IMR-90 (cell line): ENCODE results near the gene PSD2. TPM values are rescaled to one million over a fixed set of nuclear protein-coding genes. Genes with fewer than 3 reads are reported as not detected.
A peak's percentile ranks its signal among the peaks of the same experiment; 100 is the strongest.

Source experiments
- ATAC-seq: fragments of 200-7000 bp; cut with Tn5 transposase; 2 replicates; pipeline ENCODE4 v1.9.1; 2020; ENCODE audit warnings: low read depth, mild to moderate bottlenecking, moderate library complexity
- BruUV-seq: library from RNA; stranded (reverse); fragments of 400-500 nt; replicated peaks from 2 replicates; lab custom pipeline; 2021; lab: Mats Ljungman, UMichigan
- CTCF ChIA-PET: fragments of 300-600 bp; formaldehyde crosslinking; extraction: SDS; loops from one replicate; lab custom pipeline; 2021; ENCODE audit warnings: antibody characterized with exemption; lab: Yijun Ruan, JAX
- POLR2A ChIA-PET: fragments of 300-600 bp; sonication (Branson Sonifier 250); formaldehyde crosslinking; loops from one replicate; lab custom pipeline; 2022; ENCODE audit warnings: antibody characterized with exemption; ENCODE audit not compliant: unreplicated experiment; lab: Charles Lee
- DNase-seq: peaks from one replicate; pipeline ENCODE4 v3.0.0; 2013
- H2AFZ ChIP-seq: replicated peaks from 2 replicates; pipeline ENCODE3; 2013; ENCODE audit warnings: low read length, mild to moderate bottlenecking; ENCODE audit not compliant: poor library complexity
- H2AK5ac ChIP-seq: 2 replicates; pipeline ENCODE4 v1.6.1; 2013; ENCODE audit warnings: low read depth, low read length, inconsistent platforms
- H2AK9ac ChIP-seq: replicated peaks from 2 replicates; pipeline ENCODE3; 2013; ENCODE audit warnings: mild to moderate bottlenecking, low read depth, low read length, moderate library complexity; ENCODE audit not compliant: poor library complexity
- H2BK120ac ChIP-seq: 2 replicates; pipeline ENCODE4 v1.6.1; 2013; ENCODE audit warnings: low read depth, low read length, inconsistent platforms
- H2BK15ac ChIP-seq: 3 replicates; pipeline ENCODE4 v1.6.1; 2013; ENCODE audit warnings: low read depth, low read length, inconsistent platforms
- H2BK20ac ChIP-seq: 2 replicates; pipeline ENCODE4 v1.6.1; 2013; ENCODE audit warnings: low read depth, mild to moderate bottlenecking, inconsistent platforms, low read length, moderate library complexity
- H2BK5ac ChIP-seq: 2 replicates; pipeline ENCODE4 v1.6.1; 2013; ENCODE audit warnings: mild to moderate bottlenecking, low read depth, low read length, inconsistent platforms; ENCODE audit not compliant: poor library complexity, severe bottlenecking
- H3K14ac ChIP-seq: replicated peaks from 2 replicates; pipeline ENCODE4 v1.6.1; 2013; ENCODE audit warnings: low read depth, low read length, inconsistent platforms
- H3K18ac ChIP-seq: 2 replicates; pipeline ENCODE4 v1.6.1; 2013; ENCODE audit warnings: low read depth, low read length, control low read depth
- H3K23ac ChIP-seq: 2 replicates; pipeline ENCODE4 v1.6.1; 2013; ENCODE audit warnings: low read depth, low read length, inconsistent platforms
- H3K27ac ChIP-seq: 2 replicates; pipeline ENCODE4 v1.5.1; 2013; ENCODE audit warnings: mild to moderate bottlenecking, control low read depth, low read length; ENCODE audit not compliant: insufficient read depth
- H3K27me3 ChIP-seq: 2 replicates; pipeline ENCODE4 v1.6.1; 2013; ENCODE audit warnings: low read length; ENCODE audit not compliant: control insufficient read depth, insufficient read depth
- H3K36me3 ChIP-seq: 2 replicates; pipeline ENCODE4 v1.6.1; 2013; ENCODE audit warnings: low read length, mixed read lengths; ENCODE audit not compliant: control insufficient read depth, insufficient read depth
- H3K4ac ChIP-seq: 2 replicates; pipeline ENCODE4 v1.6.1; 2013; ENCODE audit warnings: low read depth, low read length, inconsistent platforms
- H3K4me1 ChIP-seq: 2 replicates; pipeline ENCODE4 v1.6.1; 2013; ENCODE audit warnings: low read length, mixed read lengths; ENCODE audit not compliant: control insufficient read depth, insufficient read depth
- H3K4me2 ChIP-seq: 2 replicates; pipeline ENCODE4 v1.6.1; 2013; ENCODE audit warnings: low read depth, mild to moderate bottlenecking, control low read depth, low read length, moderate library complexity
- H3K4me3 ChIP-seq: 2 replicates; pipeline ENCODE4 v1.5.1; 2013; ENCODE audit warnings: low read depth, mild to moderate bottlenecking, control low read depth, low read length, moderate library complexity; ENCODE audit not compliant: insufficient read depth
- H3K56ac ChIP-seq: 2 replicates; pipeline ENCODE4 v1.6.1; 2013; ENCODE audit warnings: low read length, inconsistent platforms; ENCODE audit not compliant: insufficient read depth; ENCODE audit errors: extremely low read depth
- H3K79me1 ChIP-seq, 2 experiments: 2 replicates each; pipeline ENCODE4 v1.6.1; 2013; ENCODE audit warnings: low read length in 2 of 2, inconsistent platforms in 1 of 2, low read depth in 1 of 2
- H3K9ac ChIP-seq: 2 replicates; pipeline ENCODE4 v1.6.1; 2013; ENCODE audit warnings: low read depth, low read length, control low read depth
- H3K9me1 ChIP-seq: 2 replicates; pipeline ENCODE4 v1.6.1; 2013; ENCODE audit warnings: low read length, inconsistent platforms; ENCODE audit not compliant: insufficient read depth
- H3K9me3 ChIP-seq: 2 replicates; pipeline ENCODE4 v1.6.1; 2013; ENCODE audit warnings: low read length; ENCODE audit not compliant: control insufficient read depth, insufficient read depth
- H4K20me1 ChIP-seq: 2 replicates; pipeline ENCODE4 v1.6.1; 2013; ENCODE audit warnings: low read length, inconsistent platforms; ENCODE audit not compliant: insufficient read depth
- H4K5ac ChIP-seq: 2 replicates; pipeline ENCODE4 v1.6.1; 2013; ENCODE audit warnings: mild to moderate bottlenecking, low read depth, low read length, control low read depth
- H4K8ac ChIP-seq, 2 experiments: 2 replicates each; pipeline ENCODE4 v1.6.1; 2013; ENCODE audit warnings: low read depth in 2 of 2, low read length in 2 of 2, control low read depth in 1 of 2, inconsistent platforms in 1 of 2
- H4K91ac ChIP-seq: 2 replicates; pipeline ENCODE4 v1.6.1; 2013; ENCODE audit warnings: low read depth, low read length, inconsistent platforms; ENCODE audit not compliant: insufficient read depth
- BHLHE40 ChIP-seq: fragments of 150-350 bp; IDR thresholded peaks from 2 replicates; pipeline ENCODE4 v1.6.1; 2016; ENCODE audit warnings: mild to moderate bottlenecking, low read depth, low read length
- MAFK ChIP-seq: IDR thresholded peaks from 2 replicates; pipeline ENCODE4 v1.6.1; 2012; ENCODE audit warnings: low read depth, low read length, improper control_type of control experiment
- MAZ ChIP-seq: IDR thresholded peaks from 2 replicates; pipeline ENCODE4 v1.6.1; 2012; ENCODE audit warnings: low read depth, mild to moderate bottlenecking, low read length, improper control_type of control experiment, moderate library complexity, borderline replicate concordance
- NFE2L2 ChIP-seq: fragments of 150-350 bp; IDR thresholded peaks from 2 replicates; pipeline ENCODE4 v1.6.1; 2016; ENCODE audit warnings: low read depth, mild to moderate bottlenecking, low read length
- SMC3 ChIP-seq: fragments of 150-350 bp; IDR thresholded peaks from 2 replicates; pipeline ENCODE4 v1.6.1; 2016; ENCODE audit warnings: low read depth, mild to moderate bottlenecking, antibody characterized with exemption, low read length, moderate library complexity
- WGBS, 2 experiments: methylation state at CpG; one replicate each; pipeline versions ENCODE4 v1.1.5 to v1.1.7; 2013; ENCODE audit warnings: missing lambda C conversion rate in 2 of 2; ENCODE audit not compliant: insufficient read length in 1 of 2; ENCODE audit errors: extremely low coverage in 2 of 2; 5-methylcytosine and 5-hydroxymethylcytosine counted together
- dilution Hi-C: fragments of 300-500 bp; cut with HindIII; formaldehyde crosslinking; loops from one replicate; pipeline ENCODE4 v1.14.3; 2018; ENCODE audit warnings: low sequenced_read_pairs; ENCODE audit not compliant: unreplicated experiment
- in situ Hi-C: fragments of 300-500 bp; cut with MboI; formaldehyde crosslinking; loops from 3 replicates; pipeline ENCODE4 v1.14.3; 2019; ENCODE audit warnings: low sequenced_read_pairs, inconsistent platforms, mixed read lengths
- intact Hi-C: fragments of 100-400 bp; cut with micrococcal nuclease; formaldehyde crosslinking; loops from 2 replicates; pipeline ENCODE4 v1.10.0; 2022
- polyA plus RNA-seq, 3 experiments: library from polyadenylated mRNA; depleted of rRNA; stranded (reverse); fragments of >200 nt; gene quantifications; 2 replicates each; pipeline ENCODE4 v1.2.3, GENCODE V29; 2012; ENCODE audit warnings: low replicate concordance in 1 of 3
- total RNA-seq: library from RNA; depleted of rRNA; stranded (reverse); fragments of >200 nt; gene quantifications from 2 replicates; pipeline ENCODE4 v1.2.3, GENCODE V29; 2012
- TF ChIP-seq, protein P1 (sequence below): fragments of 150-350 bp; IDR thresholded peaks from 2 replicates; pipeline ENCODE4 v1.6.1; 2017; ENCODE audit warnings: mild to moderate bottlenecking, antibody characterized with exemption, low read length, low read depth
- TF ChIP-seq, protein P2 (sequence below): fragments of 150-350 bp; IDR thresholded peaks from 2 replicates; pipeline ENCODE4 v1.6.1; 2016; ENCODE audit warnings: low read depth, mild to moderate bottlenecking, low read length, moderate library complexity, borderline replicate concordance
- TF ChIP-seq, protein P3 (sequence below): conservative IDR thresholded peaks from 2 replicates; pipeline ENCODE4 v1.5.1; 2012; ENCODE audit warnings: mild to moderate bottlenecking, low read depth, low read length, improper control_type of control experiment

Gene PSD2
- total and polyA plus RNA-seq, 2 of the 4 experiments (the other 2 are of a cell fraction), result 0.05 TPM; not detected in 1

DNA sequence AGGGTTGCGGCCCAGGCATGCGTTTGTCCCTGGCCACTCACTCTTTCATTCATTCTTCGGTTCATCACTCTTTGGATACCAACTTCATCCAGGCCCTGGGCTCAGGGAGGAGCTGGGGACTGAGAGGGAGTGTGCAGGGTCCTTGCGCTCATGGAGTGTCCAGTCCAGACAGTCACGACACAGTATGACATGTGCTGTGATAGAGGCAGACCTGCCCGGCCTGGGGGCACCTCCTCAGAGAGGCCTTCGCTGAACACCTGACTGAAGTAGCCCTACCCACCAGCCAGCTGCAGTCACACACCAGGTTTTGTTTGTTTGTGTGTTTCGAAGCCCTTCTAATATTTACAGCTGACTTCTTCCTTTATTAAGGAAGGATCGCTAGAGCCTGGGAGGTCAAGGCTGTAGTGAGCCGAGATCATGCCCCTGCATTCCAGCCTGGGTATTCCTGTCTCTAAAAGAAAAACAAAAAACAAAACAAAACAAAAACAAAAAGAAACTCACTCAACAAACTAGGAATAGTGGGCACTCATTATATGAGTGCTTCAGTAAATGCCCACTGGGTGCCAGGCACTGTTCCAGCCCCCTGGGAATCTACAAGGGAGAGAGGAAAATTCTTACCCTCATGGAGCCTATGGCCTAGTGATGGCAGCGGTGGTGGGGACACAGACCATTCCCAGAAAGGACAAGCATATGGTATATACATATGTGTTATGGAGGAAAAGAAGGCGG, 6.3 kb upstream of the PSD2 start:
- TF ChIP-seq, protein P1, sequence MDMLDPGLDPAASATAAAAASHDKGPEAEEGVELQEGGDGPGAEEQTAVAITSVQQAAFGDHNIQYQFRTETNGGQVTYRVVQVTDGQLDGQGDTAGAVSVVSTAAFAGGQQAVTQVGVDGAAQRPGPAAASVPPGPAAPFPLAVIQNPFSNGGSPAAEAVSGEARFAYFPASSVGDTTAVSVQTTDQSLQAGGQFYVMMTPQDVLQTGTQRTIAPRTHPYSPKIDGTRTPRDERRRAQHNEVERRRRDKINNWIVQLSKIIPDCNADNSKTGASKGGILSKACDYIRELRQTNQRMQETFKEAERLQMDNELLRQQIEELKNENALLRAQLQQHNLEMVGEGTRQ, result no peak
- TF ChIP-seq MAFK (no peak), NFE2L2 (no peak), MAZ (no peak), SMC3 (no peak), BHLHE40 (no peak)
- TF ChIP-seq, protein P2, sequence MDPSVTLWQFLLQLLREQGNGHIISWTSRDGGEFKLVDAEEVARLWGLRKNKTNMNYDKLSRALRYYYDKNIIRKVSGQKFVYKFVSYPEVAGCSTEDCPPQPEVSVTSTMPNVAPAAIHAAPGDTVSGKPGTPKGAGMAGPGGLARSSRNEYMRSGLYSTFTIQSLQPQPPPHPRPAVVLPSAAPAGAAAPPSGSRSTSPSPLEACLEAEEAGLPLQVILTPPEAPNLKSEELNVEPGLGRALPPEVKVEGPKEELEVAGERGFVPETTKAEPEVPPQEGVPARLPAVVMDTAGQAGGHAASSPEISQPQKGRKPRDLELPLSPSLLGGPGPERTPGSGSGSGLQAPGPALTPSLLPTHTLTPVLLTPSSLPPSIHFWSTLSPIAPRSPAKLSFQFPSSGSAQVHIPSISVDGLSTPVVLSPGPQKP, result no peak
- TF ChIP-seq, protein P3, sequence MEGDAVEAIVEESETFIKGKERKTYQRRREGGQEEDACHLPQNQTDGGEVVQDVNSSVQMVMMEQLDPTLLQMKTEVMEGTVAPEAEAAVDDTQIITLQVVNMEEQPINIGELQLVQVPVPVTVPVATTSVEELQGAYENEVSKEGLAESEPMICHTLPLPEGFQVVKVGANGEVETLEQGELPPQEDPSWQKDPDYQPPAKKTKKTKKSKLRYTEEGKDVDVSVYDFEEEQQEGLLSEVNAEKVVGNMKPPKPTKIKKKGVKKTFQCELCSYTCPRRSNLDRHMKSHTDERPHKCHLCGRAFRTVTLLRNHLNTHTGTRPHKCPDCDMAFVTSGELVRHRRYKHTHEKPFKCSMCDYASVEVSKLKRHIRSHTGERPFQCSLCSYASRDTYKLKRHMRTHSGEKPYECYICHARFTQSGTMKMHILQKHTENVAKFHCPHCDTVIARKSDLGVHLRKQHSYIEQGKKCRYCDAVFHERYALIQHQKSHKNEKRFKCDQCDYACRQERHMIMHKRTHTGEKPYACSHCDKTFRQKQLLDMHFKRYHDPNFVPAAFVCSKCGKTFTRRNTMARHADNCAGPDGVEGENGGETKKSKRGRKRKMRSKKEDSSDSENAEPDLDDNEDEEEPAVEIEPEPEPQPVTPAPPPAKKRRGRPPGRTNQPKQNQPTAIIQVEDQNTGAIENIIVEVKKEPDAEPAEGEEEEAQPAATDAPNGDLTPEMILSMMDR, result no peak
- WGBS, 2 experiments, result 78 to 100% methylated on average over 1 of the region's 12 CpGs
- H2BK20ac ChIP-seq, result no peak overlapping the region
- H2AK5ac ChIP-seq, result no peak overlapping the region
- H3K36me3 ChIP-seq, result no peaks in the 10 kb centered on the region
- H3K56ac ChIP-seq, result no peak overlapping the region
- H2AFZ ChIP-seq, result peak overlapping the region; percentile 32
- H3K79me1 ChIP-seq, result no peaks in the 10 kb centered on the region
- H3K4me3 ChIP-seq, result no peak overlapping the region
- no peak overlapping the region for H3K14ac ChIP-seq
- in situ Hi-C loops (loop anchor here (5.0 to 25.0 kb wide), 3 partner anchors 178 to 573 kb away; partner anchors contain the start of gene SLC4A9), intact Hi-C loops (no loop called here), dilution Hi-C loops (no loop called here)
- no peak overlapping the region for H4K91ac ChIP-seq
- no peak overlapping the region for H3K23ac ChIP-seq
- no peak overlapping the region for H2BK5ac ChIP-seq
- POLR2A ChIA-PET, result no interaction called here
- H3K4me2 ChIP-seq, result no peak overlapping the region
- no TSS peak for BruUV-seq
- DNase-seq (no peak), ATAC-seq (no peak)
- H3K27ac ChIP-seq, result no peak overlapping the region
- H3K27me3 ChIP-seq, result peaks cover 35% of the 10 kb centered on the region
- CTCF ChIA-PET, result interaction anchor here (3.4 kb wide), 1 partner anchor 180 kb away, joined by 28 read pairs; no protein-coding TSS in a partner anchor
- H3K4me1 ChIP-seq, result no peaks in the 10 kb centered on the region
- no peak overlapping the region for H3K4ac ChIP-seq
- no peak overlapping the region for H4K8ac ChIP-seq
- H3K9ac ChIP-seq, result no peak overlapping the region
- no peaks in the 10 kb centered on the region for H4K20me1 ChIP-seq
- no peaks in the 10 kb centered on the region for H3K9me3 ChIP-seq
- H2AK9ac ChIP-seq, result peak overlapping the region; percentile 72
- H3K18ac ChIP-seq, result no peak overlapping the region
- H4K5ac ChIP-seq, result no peak overlapping the region
- H3K9me1 ChIP-seq, result no peaks in the 10 kb centered on the region
- no peak overlapping the region for H2BK120ac ChIP-seq
- no peak overlapping the region for H2BK15ac ChIP-seq
